ENCODE data around the gene AFDN.
"Not testable (repeated sequence)": the region's sequence is repeated elsewhere in the genome, so short reads cannot be mapped to it uniquely, and the experiment has no call there.

Gene AFDN

GRCh38 chr6:167984876-167985604 lies 158.3 kb downstream of the AFDN start:
- no peak for DNase-seq

- no peak for DNase-seq
These were observed 159.3 kb downstream of the AFDN start for GRCh38 chr6:167985911-167986595.

- DNase-seq = no peak
These were observed 160.9 kb downstream of the AFDN start for GRCh38 chr6:167987396-167988153.

GRCh38 chr6:167988154-167988495 lies 161.4 kb downstream of the AFDN start:
- no peak for DNase-seq

- DNase-seq = no peak
These were observed 162.5 kb downstream of the AFDN start for GRCh38 chr6:167988945-167989841.

GRCh38 chr6:167990016-167990945 lies 163.6 kb downstream of the AFDN start:
- no peak for DNase-seq

- DNase-seq = no peak
These were observed 166.5 kb downstream of the AFDN start for GRCh38 chr6:167993169-167993568.

GRCh38 chr6:167993831-167994230 lies 167.1 kb downstream of the AFDN start:
- DNase-seq = no peak

- DNase-seq = no peak
These were observed 168.6 kb downstream of the AFDN start for GRCh38 chr6:167995302-167995701.

- DNase-seq = no peak
These were observed 169.0 kb downstream of the AFDN start for GRCh38 chr6:167995731-167996151.

GRCh38 chr6:167996424-167997199 lies 169.9 kb downstream of the AFDN start:
- no peak for DNase-seq

- DNase-seq = no peak
These were observed 170.9 kb downstream of the AFDN start, which contains the start of gene KIF25 for GRCh38 chr6:167997642-167998041. Gene KIF25 (plus strand): TSS chr6:167997671. CDS start chr6:168029586, 31,915 bp downstream.

GRCh38 chr6:167998215-167998614 lies 171.5 kb downstream of the AFDN start:
- DNase-seq = no peak

- no peak for DNase-seq
These were observed 173.7 kb downstream of the AFDN start for GRCh38 chr6:168000198-168001028.

- no peak for DNase-seq
These were observed 174.3 kb downstream of the AFDN start for GRCh38 chr6:168001029-168001332.

- not testable (repeated sequence) for DNase-seq
These were observed 174.8 kb downstream of the AFDN start for GRCh38 chr6:168001514-168001913.

GRCh38 chr6:168002804-168003203 lies 176.1 kb downstream of the AFDN start:
- no peak for DNase-seq

- no peak for DNase-seq
These were observed 177.3 kb downstream of the AFDN start for GRCh38 chr6:168004023-168004422.

GRCh38 chr6:168004945-168005344 lies 178.2 kb downstream of the AFDN start:
- DNase-seq = no peak

GRCh38 chr6:168005796-168006195 lies 179.1 kb downstream of the AFDN start:
- no peak for DNase-seq

All from COR-L47 (cell line).